H9 (cell line): Measurements from ENCODE around the gene NVL. TPM values are rescaled to one million over a fixed set of nuclear protein-coding genes. Genes with fewer than 3 reads are reported as not detected.

Source experiments
- DNase-seq: peaks from one replicate; pipeline ENCODE4 v3.0.0-alpha.2; 2017
- H2AFZ ChIP-seq: one replicate; pipeline ENCODE4 v1.6.1; 2013; ENCODE audit warnings: mild to moderate bottlenecking, low read length, control low read depth, moderate library complexity
- H2AK5ac ChIP-seq: 2 replicates; pipeline ENCODE4 v1.6.1; 2013; ENCODE audit warnings: low read length, control low read depth, mixed read lengths; ENCODE audit not compliant: insufficient read length
- H2BK120ac ChIP-seq: one replicate; pipeline ENCODE4 v1.6.1; 2013; ENCODE audit warnings: low read depth, mild to moderate bottlenecking, low read length, control low read depth, inconsistent platforms; ENCODE audit not compliant: poor library complexity, severe bottlenecking
- H2BK12ac ChIP-seq: 2 replicates; pipeline ENCODE4 v1.6.1; 2013; ENCODE audit warnings: low read length, control low read depth, mixed read lengths, low read depth; ENCODE audit not compliant: insufficient read length
- H2BK15ac ChIP-seq: 2 replicates; pipeline ENCODE4 v1.6.1; 2013; ENCODE audit warnings: low read depth, low read length, control low read depth
- H2BK20ac ChIP-seq: one replicate; pipeline ENCODE4 v1.6.1; 2013; ENCODE audit warnings: low read depth, mild to moderate bottlenecking, low read length, control low read depth, inconsistent platforms; ENCODE audit not compliant: poor library complexity, severe bottlenecking
- H2BK5ac ChIP-seq: 2 replicates; pipeline ENCODE4 v1.6.1; 2013; ENCODE audit warnings: low read length, control low read depth, mixed read lengths; ENCODE audit not compliant: insufficient read length
- H3K14ac ChIP-seq: 2 replicates; pipeline ENCODE4 v1.6.1; 2013; ENCODE audit warnings: low read length, control low read depth; ENCODE audit not compliant: insufficient read depth
- H3K18ac ChIP-seq: 2 replicates; pipeline ENCODE4 v1.6.1; 2013; ENCODE audit warnings: low read depth, mild to moderate bottlenecking, mixed read lengths, low read length, control low read depth; ENCODE audit not compliant: insufficient read length
- H3K23ac ChIP-seq: 2 replicates; pipeline ENCODE4 v1.6.1; 2013; ENCODE audit warnings: low read length, control low read depth, mixed read lengths, low read depth; ENCODE audit not compliant: insufficient read length
- H3K23me2 ChIP-seq: 2 replicates; pipeline ENCODE4 v1.6.1; 2013; ENCODE audit warnings: low read depth, mild to moderate bottlenecking, mixed read lengths, low read length, control low read depth; ENCODE audit not compliant: insufficient read length, poor library complexity, severe bottlenecking
- H3K27ac ChIP-seq: 2 replicates; pipeline ENCODE4 v1.5.1; 2013; ENCODE audit warnings: low read length, control low read depth, mixed read lengths, low read depth; ENCODE audit not compliant: insufficient read length
- H3K27me3 ChIP-seq: 2 replicates; pipeline ENCODE4 v1.6.1; 2013; ENCODE audit warnings: low read length, control low read depth, inconsistent platforms; ENCODE audit not compliant: insufficient read depth
- H3K4ac ChIP-seq: 2 replicates; pipeline ENCODE4 v1.6.1; 2013; ENCODE audit warnings: low read depth, mild to moderate bottlenecking, control low read depth, inconsistent platforms, low read length, moderate library complexity
- H3K4me1 ChIP-seq: 2 replicates; pipeline ENCODE4 v1.6.1; 2013; ENCODE audit warnings: low read length, control low read depth, inconsistent platforms; ENCODE audit not compliant: insufficient read depth
- H3K4me2 ChIP-seq: 2 replicates; pipeline ENCODE4 v1.6.1; 2013; ENCODE audit warnings: low read length, control low read depth, mixed read lengths; ENCODE audit not compliant: insufficient read length, insufficient read depth
- H3K56ac ChIP-seq: 2 replicates; pipeline ENCODE4 v1.6.1; 2013; ENCODE audit warnings: low read depth, mild to moderate bottlenecking, mixed read lengths, low read length, control low read depth; ENCODE audit not compliant: insufficient read length
- H3K79me1 ChIP-seq: 2 replicates; pipeline ENCODE4 v1.6.1; 2013; ENCODE audit warnings: low read depth, mild to moderate bottlenecking, moderate library complexity, low read length, control low read depth, inconsistent platforms; ENCODE audit not compliant: insufficient read depth, poor library complexity, severe bottlenecking
- H3K79me2 ChIP-seq: 2 replicates; pipeline ENCODE4 v1.6.1; 2013; ENCODE audit warnings: low read length, control low read depth, inconsistent platforms; ENCODE audit not compliant: insufficient read depth
- H3K9ac ChIP-seq: 2 replicates; pipeline ENCODE4 v1.6.1; 2013; ENCODE audit warnings: low read length, control low read depth, mixed read lengths; ENCODE audit not compliant: insufficient read length; ENCODE audit errors: extremely low read depth
- H3K9me3 ChIP-seq: one replicate; pipeline ENCODE4 v1.6.1; 2013; ENCODE audit warnings: low read depth, low read length, inconsistent platforms; ENCODE audit not compliant: control insufficient read depth
- H3T11ph ChIP-seq: one replicate; pipeline ENCODE4 v1.6.1; 2013; ENCODE audit warnings: mild to moderate bottlenecking, low read length, control low read depth, inconsistent platforms
- H4K20me1 ChIP-seq: one replicate; pipeline ENCODE4 v1.6.1; 2013; ENCODE audit not compliant: control insufficient read depth, insufficient read length, insufficient read depth
- H4K5ac ChIP-seq: 2 replicates; pipeline ENCODE4 v1.6.1; 2013; ENCODE audit warnings: low read depth, mild to moderate bottlenecking, mixed read lengths, low read length, control low read depth; ENCODE audit not compliant: insufficient read length
- H4K8ac ChIP-seq: replicated peaks from 2 replicates; pipeline ENCODE4 v1.6.1; 2013; ENCODE audit warnings: low read length, control low read depth, mixed read lengths, low read depth; ENCODE audit not compliant: insufficient read length
- H4K91ac ChIP-seq: 2 replicates; pipeline ENCODE4 v1.6.1; 2013; ENCODE audit warnings: low read depth, mild to moderate bottlenecking, moderate library complexity, mixed read lengths, low read length, control low read depth; ENCODE audit not compliant: insufficient read length
- H3K27ac Mint-ChIP-seq, 3 experiments: 2 replicates in 2 of 3; 3 replicates in 1 of 3; pipeline ENCODE4 v1.8.0; 2020 to 2021; ENCODE audit warnings: mixed read lengths in 3 of 3, mild to moderate bottlenecking in 1 of 3, moderate library complexity in 1 of 3
- H3K27me3 Mint-ChIP-seq: 2 replicates; pipeline ENCODE4 v1.8.0; 2021; ENCODE audit warnings: low read depth, mild to moderate bottlenecking, moderate library complexity, mixed read lengths
- H3K36me3 Mint-ChIP-seq, 3 experiments: 2 replicates in 2 of 3; 3 replicates in 1 of 3; pipeline ENCODE4 v1.8.0; 2020 to 2021; ENCODE audit warnings: low read depth in 3 of 3, mixed read lengths in 3 of 3; ENCODE audit not compliant: insufficient read depth in 1 of 3
- H3K4me1 Mint-ChIP-seq, 2 experiments: 2 replicates each; pipeline ENCODE4 v1.8.0; 2020; ENCODE audit warnings: mixed read lengths in 2 of 2
- H3K4me3 Mint-ChIP-seq, 2 experiments: 2 replicates in 1 of 2; 3 replicates in 1 of 2; pipeline ENCODE4 v1.8.0; 2020 to 2021; ENCODE audit warnings: mild to moderate bottlenecking in 2 of 2, mixed read lengths in 2 of 2, moderate library complexity in 1 of 2
- H3K9me3 Mint-ChIP-seq, 2 experiments: 2 replicates in 1 of 2; 3 replicates in 1 of 2; pipeline ENCODE4 v1.8.0; 2020; ENCODE audit warnings: mild to moderate bottlenecking in 2 of 2, mixed read lengths in 2 of 2, moderate library complexity in 1 of 2
- WGBS: extraction: QIAGEN DNeasy Blood & Tissue Kit; methylation state at CpG from one replicate; pipeline ENCODE4 v1.1.7; 2013; ENCODE audit warnings: missing lambda C conversion rate, low lambda C conversion rate, mixed read lengths; ENCODE audit not compliant: insufficient read length; ENCODE audit errors: extremely low coverage; 5-methylcytosine and 5-hydroxymethylcytosine counted together
- total RNA-seq: library from RNA; stranded (reverse); gene quantifications from 2 replicates; pipeline ENCODE4 v1.2.1, GENCODE V29; 2021
- TF ChIP-seq, protein P1 (sequence below): fragments of 200-600 bp; sonication (generic); conservative IDR thresholded peaks from 3 replicates; pipeline ENCODE4 v1.8.0; 2021; ENCODE audit warnings: antibody characterized with exemption, mild to moderate bottlenecking

Gene NVL
- total RNA-seq, 1 experiment from 2014 or later, result 66.9 TPM

DNA sequence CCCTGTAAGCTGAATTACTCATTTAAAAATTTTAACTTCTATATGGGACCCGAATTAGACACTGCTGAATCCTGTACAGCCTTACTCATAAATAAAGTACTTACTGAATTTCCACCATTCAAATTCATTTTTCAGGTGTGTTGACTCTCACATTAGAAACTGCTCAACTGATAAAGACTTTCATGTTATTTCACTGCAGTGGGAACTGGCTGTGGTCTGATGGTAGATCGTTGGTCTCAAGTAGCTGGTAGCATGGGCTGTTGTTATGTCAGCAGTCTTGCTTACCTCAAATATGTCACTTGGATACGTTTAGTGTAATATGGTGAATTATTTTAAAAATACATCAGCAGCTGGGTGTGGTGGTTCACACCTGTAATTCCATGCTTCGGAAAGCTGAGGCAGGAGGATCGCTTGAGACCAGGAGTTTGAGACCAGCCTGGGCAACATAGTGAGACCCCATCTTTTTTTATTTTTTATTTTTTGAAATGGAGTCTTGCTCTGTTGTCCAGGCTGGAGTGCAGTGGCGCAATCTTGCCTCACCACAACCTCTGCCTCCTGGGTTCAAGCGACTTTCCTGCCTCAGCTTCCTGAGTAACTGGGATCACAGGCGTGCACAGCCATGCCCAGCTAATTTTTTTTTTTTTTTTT, 136.5 kb downstream of the NVL start:
- H3K9me3 Mint-ChIP-seq, result peaks cover 1 to 2% of the 10 kb centered on the region in 2 experiments; a peak in 2 of 5 replicates
- no peak for DNase-seq
- H3K27me3 ChIP-seq, result no peaks in the 10 kb centered on the region
- H2BK5ac ChIP-seq, result no peak overlapping the region
- no peak overlapping the region for H2BK20ac ChIP-seq
- H4K8ac ChIP-seq, result no peak overlapping the region
- H3K9ac ChIP-seq, result no peak overlapping the region
- no peak overlapping the region for H3K23ac ChIP-seq
- no peak overlapping the region for H3K4ac ChIP-seq
- H3K79me1 ChIP-seq, result no peaks in the 10 kb centered on the region
- H3K27ac ChIP-seq, result no peak overlapping the region
- peaks cover 24 to 47% (median 46%) of the 10 kb centered on the region in 3 experiments for H3K36me3 Mint-ChIP-seq
- no peak overlapping the region for H2BK120ac ChIP-seq
- no peak overlapping the region for H3K56ac ChIP-seq
- H3K27me3 Mint-ChIP-seq, result no peaks in the 10 kb centered on the region
- peaks cover 2% of the 10 kb centered on the region; the same call in 1 of the 2 replicates for H3K79me2 ChIP-seq
- no peak overlapping the region for H2AFZ ChIP-seq
- H3K4me1 ChIP-seq, result no peaks in the 10 kb centered on the region
- H3K14ac ChIP-seq, result no peak overlapping the region
- TF ChIP-seq, protein P1, sequence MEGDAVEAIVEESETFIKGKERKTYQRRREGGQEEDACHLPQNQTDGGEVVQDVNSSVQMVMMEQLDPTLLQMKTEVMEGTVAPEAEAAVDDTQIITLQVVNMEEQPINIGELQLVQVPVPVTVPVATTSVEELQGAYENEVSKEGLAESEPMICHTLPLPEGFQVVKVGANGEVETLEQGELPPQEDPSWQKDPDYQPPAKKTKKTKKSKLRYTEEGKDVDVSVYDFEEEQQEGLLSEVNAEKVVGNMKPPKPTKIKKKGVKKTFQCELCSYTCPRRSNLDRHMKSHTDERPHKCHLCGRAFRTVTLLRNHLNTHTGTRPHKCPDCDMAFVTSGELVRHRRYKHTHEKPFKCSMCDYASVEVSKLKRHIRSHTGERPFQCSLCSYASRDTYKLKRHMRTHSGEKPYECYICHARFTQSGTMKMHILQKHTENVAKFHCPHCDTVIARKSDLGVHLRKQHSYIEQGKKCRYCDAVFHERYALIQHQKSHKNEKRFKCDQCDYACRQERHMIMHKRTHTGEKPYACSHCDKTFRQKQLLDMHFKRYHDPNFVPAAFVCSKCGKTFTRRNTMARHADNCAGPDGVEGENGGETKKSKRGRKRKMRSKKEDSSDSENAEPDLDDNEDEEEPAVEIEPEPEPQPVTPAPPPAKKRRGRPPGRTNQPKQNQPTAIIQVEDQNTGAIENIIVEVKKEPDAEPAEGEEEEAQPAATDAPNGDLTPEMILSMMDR, result no peak
- H3K4me3 Mint-ChIP-seq, result no peak overlapping the region
- H4K91ac ChIP-seq, result no peak overlapping the region
- no peak overlapping the region for H3K18ac ChIP-seq
- H2AK5ac ChIP-seq, result no peak overlapping the region
- no peak overlapping the region for H2BK12ac ChIP-seq
- WGBS, result no CpG with 5 or more reads among the region's 8 CpGs
- H3K27ac Mint-ChIP-seq, result no peak overlapping the region
- H3K4me2 ChIP-seq, result no peak overlapping the region
- H3K9me3 ChIP-seq, result no peaks in the 10 kb centered on the region
- no peak overlapping the region for H2BK15ac ChIP-seq
- no peak overlapping the region for H3T11ph ChIP-seq
- no peaks in the 10 kb centered on the region for H3K23me2 ChIP-seq
- no peak overlapping the region for H4K5ac ChIP-seq
- no peaks in the 10 kb centered on the region for H4K20me1 ChIP-seq
- H3K4me1 Mint-ChIP-seq, result peaks cover 3 to 9% of the 10 kb centered on the region in 2 experiments
